Measurements from ENCODE around the gene RPIA.

- TF ChIP-seq SUZ12 (IDR thresholded peaks at IDR 0.05) (no peak), FOXA1 (IDR thresholded peaks at IDR 0.05) (no peak), NFRKB (IDR thresholded peaks at IDR 0.05) (no peak), ZNF384 (IDR thresholded peaks at IDR 0.05) (no peak), FOXM1 (IDR thresholded peaks at IDR 0.05; ENCODE audit: borderline replicate concordance) (no peak)
Observed at GRCh38 chr2:88658326-88658725, 33.1 kb upstream of the RPIA start.

Measured in HEK293T (cell line).